ENCODE measurements around the gene SOX5. TPM values are rescaled to one million over a fixed set of nuclear protein-coding genes. Genes with fewer than 3 reads are reported as not detected.

Gene SOX5
- total and polyA plus RNA-seq, 9 of the 15 experiments (the other 6 are each of a cell fraction or from before 2014, with no cell fraction given): 8.3 to 16.5 (median 11.9) TPM

- H3K27ac ChIP-seq (ENCODE audit: extremely low read depth, low read depth, low read length): no peak overlapping the region
- H2AFZ ChIP-seq (ENCODE audit: low read depth, low read length): peak overlapping the region; percentile 79
- no peaks in the 10 kb centered on the region for H3K27me3 ChIP-seq (ENCODE audit: control insufficient read depth in 2 of 2, insufficient read depth in 2 of 2, low read length in 2 of 2)
- WGBS (ENCODE audit: insufficient coverage, low coverage, missing lambda C conversion rate): 39% methylated on average over 2 of the region's 2 CpGs
- no peak for DNase-seq (ENCODE audit: extremely low read depth in 1 of 4, low spot score in 3 of 4)
- no peak overlapping the region for H3K4me3 ChIP-seq
- POLR2A ChIA-PET: interaction anchor here (1.0 kb wide), 1 partner anchor 28 kb away, joined by 3 read pairs; no protein-coding TSS in a partner anchor
- BruUV-seq (replicated peaks): no TSS peak
- FAIRE-seq: no peak
- ATAC-seq: peak; percentile 41
- CTCF ChIA-PET (ENCODE audit: low intra/inter-chr PET ratio): no interaction called here
- H3K4me1 ChIP-seq (replicated peaks in 1 of 2; ENCODE audit: control insufficient read depth in 2 of 2, insufficient read depth in 2 of 2, low read length in 2 of 2): no peaks in the 10 kb centered on the region; a peak in 1 of 5 replicates
- no peaks in the 10 kb centered on the region for H3K9me1 ChIP-seq (ENCODE audit: control insufficient read depth, insufficient read depth, low read length)
- intact Hi-C loops (cut with micrococcal nuclease) (no loop called here), in situ Hi-C loops (cut with MboI) (no loop called here)
- no peaks in the 10 kb centered on the region for H4K20me1 ChIP-seq (replicated peaks; ENCODE audit: control insufficient read depth, insufficient read depth, low read length)
- H3K4me2 ChIP-seq (ENCODE audit: insufficient read depth, low read length): no peak overlapping the region
- TF ChIP-seq NELFE (IDR thresholded peaks at IDR 0.05; ENCODE audit: insufficient read depth, insufficient read length) (no peak), C11orf30 (IDR thresholded peaks at IDR 0.05; ENCODE audit: low read depth) (peak; percentile 72), MAFG (tag; conservative IDR thresholded peaks at IDR 0.05) (peak; percentile 46), ZNF79 (CRISPR knock-in tag; IDR thresholded peaks at IDR 0.05; ENCODE audit: low read depth) (no peak), TARDBP (IDR thresholded peaks at IDR 0.05) (no peak), ZNF316 (IDR thresholded peaks at IDR 0.05) (peak; percentile 84), BHLHE40 (IDR thresholded peaks at IDR 0.05; ENCODE audit: low read length) (no peak), MAFF (IDR thresholded peaks at IDR 0.05; ENCODE audit: low read length) (peak; percentile 32; the same call in 1 of the 2 replicates), E2F5 (CRISPR knock-in tag; IDR thresholded peaks at IDR 0.05) (no peak), PPARD (CRISPR knock-in tag; IDR thresholded peaks at IDR 0.05) (no peak), GMEB1 (CRISPR knock-in tag; IDR thresholded peaks at IDR 0.05) (no peak)
- no peaks in the 10 kb centered on the region for H3K9me3 ChIP-seq (replicated peaks; ENCODE audit: control insufficient read depth, insufficient read depth, low read depth, low read length)
- H3K9ac ChIP-seq (ENCODE audit: insufficient read depth in 1 of 2, low read depth in 2 of 2, low read length in 2 of 2): no peak overlapping the region
- no peaks in the 10 kb centered on the region for H3K79me2 ChIP-seq (ENCODE audit: control insufficient read depth, insufficient read depth, low read length)
- H3K36me3 ChIP-seq (ENCODE audit: control insufficient read depth, insufficient read depth, low read length): no peaks in the 10 kb centered on the region
Measured at GRCh38 chr12:23851602-23852001, 97.9 kb downstream of the SOX5 start.
